GM10266 (cell line): ENCODE measurements around the gene ITGA4.

Experiments used
- DNase-seq: peaks from one replicate; pipeline ENCODE4 v3.0.0; 2012; ENCODE audit errors: extremely low spot score
- CTCF ChIP-seq: IDR thresholded peaks from 2 replicates; pipeline ENCODE4 v1.5.1; 2012; ENCODE audit warnings: mild to moderate bottlenecking, low read depth; ENCODE audit not compliant: control insufficient read depth, insufficient read depth; ENCODE audit errors: missing control alignments

ITGA4 gene

DNA sequence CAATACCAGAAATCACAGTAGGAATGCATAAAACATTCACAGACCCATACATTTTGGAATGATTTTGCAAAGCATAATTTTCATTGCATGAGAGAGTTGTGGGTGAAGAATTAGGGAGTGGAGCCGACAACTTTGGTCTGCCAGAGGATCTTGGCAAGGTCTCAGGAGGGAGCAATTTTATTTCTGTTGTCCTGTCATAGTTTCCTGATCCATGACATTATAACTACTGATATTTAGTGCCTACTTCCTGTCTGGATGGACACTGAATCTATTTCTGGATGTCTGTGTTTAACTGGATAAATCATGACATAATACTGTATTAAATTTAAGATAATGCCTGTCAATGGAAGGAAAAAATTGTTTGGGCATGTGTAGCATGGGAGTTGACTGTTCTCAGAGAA, 2.4 kb downstream of the ITGA4 start:
- TF ChIP-seq CTCF: no peak
- DNase-seq: no peak

DNA sequence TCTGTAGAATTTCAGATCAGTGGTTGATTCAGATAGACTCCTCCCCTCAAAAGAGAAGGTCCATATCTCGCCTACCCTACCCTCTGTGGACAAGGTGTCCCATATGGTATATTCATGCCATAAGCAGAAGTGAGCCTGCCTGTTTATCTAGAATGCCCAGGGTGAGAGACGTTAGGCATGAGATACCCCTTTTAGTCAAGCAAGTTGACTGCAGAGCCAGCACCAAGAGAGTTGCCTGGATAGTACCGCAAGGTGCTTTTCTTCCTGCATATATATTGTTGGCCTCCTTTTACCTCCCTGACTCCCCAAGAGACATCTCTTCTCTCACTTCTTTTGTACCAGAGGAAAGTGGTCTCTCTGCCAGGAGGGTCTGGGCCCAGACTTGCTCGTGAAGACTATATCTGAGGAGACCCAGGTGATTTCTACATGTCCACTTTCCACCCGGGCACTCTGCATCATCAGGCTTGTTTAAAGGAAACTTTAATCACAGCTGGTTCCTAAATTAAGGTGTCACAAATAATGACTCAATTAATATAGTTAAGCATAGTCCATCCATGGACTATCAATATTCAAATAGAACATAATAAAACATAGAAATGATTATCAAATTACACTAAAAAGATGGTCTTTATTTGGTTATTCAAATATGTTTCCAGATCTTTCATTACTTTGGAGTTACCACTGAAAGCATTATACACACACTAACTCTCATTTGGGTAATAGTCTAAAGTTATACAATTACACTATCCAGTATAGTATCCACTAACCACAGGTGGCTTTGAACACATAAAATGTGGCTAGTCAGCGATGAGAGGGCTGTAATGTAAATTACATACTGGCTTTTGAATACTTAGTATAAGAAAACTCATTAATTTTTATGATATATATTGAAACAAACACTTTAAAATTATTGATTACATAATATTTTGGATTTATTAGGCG, 4.1 kb downstream of the ITGA4 start:
- no peak for DNase-seq
- no peak for TF ChIP-seq CTCF

DNA sequence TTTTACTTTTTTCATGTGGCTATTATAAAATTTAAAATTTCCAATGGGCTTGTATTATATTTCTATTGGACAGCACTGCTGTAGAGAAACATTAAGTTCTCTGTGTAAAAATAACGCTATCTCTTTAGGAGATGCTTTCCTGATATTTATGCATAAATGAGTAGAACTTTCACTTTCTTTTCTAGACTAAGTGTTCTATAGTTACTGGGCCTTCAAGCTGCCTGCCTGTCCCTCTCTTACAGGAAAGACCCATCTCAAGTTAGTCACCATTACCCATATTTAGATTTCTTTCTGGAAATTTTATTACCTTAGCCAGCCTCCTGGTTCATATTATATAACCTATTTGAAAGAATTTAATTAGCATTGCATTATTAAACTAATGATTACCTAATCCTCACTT, 4.8 kb downstream of the ITGA4 start:
- TF ChIP-seq CTCF: no peak
- no peak for DNase-seq

DNA sequence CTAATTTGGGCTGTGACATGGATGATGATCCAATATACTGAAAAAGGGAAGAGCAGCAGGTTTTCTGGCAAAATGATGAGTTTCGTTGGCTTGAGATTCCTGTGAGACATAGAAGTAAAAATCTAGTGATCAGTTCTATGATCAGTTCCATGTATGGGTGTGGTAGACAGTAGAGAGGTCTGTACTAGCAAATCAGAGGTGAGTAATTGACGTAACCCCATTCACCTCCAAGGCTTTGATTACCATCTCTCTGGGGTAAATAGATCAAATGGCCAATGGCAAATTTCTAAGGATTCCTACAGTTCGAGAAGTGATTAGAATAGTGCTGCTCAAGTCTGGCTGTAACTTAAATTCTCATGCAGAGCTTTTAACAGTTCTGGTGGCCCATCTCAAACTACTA, 6.4 kb downstream of the ITGA4 start:
- no peak for DNase-seq
- TF ChIP-seq CTCF: no peak

DNA sequence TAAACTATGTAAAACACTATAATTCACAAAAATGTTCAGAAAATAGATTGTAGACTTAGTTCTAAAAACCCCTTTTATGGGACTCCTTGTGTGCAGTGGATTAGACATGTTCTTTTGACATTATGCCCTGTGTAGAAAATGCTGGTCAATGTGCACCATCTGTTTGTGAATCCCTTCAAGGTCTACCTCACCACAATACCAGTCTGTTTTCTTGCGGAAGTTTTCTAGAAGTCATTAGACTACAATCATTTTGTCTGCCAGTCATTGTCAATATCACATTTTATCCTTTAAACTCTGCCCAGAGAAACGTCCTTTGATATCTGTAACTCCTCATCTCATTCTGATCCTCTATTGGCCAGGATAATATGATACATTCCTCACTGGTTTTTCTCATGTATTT, 7.8 kb downstream of the ITGA4 start:
- no peak for DNase-seq
- TF ChIP-seq CTCF: no peak

DNA sequence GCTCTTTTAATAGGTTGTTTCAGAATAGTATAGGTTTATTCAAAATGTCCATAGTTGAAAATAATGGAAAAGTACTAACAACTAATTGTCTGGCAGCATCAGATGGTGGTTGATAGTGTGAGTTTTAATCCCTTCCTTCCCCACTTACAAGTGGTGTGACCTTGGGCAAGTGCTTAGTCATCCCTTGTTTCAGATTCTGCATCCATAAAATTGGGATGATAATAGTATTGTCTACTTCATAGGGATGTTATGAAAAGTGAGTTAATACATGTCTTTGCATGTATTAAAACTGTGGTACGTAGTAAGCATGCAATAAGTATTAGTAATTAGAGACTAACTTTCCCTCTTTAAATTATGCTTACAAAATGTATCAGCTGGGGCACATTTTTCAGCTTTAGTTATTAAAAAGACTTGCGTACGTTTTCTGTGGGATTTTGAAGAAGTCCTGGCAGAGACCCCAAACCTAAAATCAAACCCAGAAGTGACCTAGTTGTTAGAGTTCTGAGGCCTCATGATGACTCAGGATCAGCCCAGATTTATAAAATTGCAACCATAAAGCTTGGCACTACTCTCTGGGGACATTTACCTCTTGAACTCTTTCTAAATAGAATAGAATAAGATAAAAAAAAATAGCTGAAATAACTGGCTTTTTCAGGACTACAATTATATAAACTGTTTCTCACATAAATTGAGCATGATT, 8.6 kb downstream of the ITGA4 start:
- no peak for TF ChIP-seq CTCF
- DNase-seq: no peak
